Ishikawa (cell line): Measurements from ENCODE around the gene SPAAR.

Source experiments
- CEBPB ChIP-seq: IDR thresholded peaks from 2 replicates; pipeline ENCODE4 v1.6.1; 2012
- CREB1 ChIP-seq: IDR thresholded peaks from 2 replicates; pipeline ENCODE4 v1.6.1; 2012; ENCODE audit warnings: low read depth
- EGR1 ChIP-seq: IDR thresholded peaks from 2 replicates; pipeline ENCODE4 v1.6.1; 2012
- EP300 ChIP-seq: IDR thresholded peaks from 2 replicates; pipeline ENCODE4 v1.6.1; 2012; ENCODE audit warnings: borderline replicate concordance
- FOXM1 ChIP-seq: IDR thresholded peaks from 2 replicates; pipeline ENCODE4 v1.6.1; 2012; ENCODE audit warnings: low read depth, borderline replicate concordance
- MAX ChIP-seq: IDR thresholded peaks from 2 replicates; pipeline ENCODE4 v1.6.1; 2012
- NFIC ChIP-seq: IDR thresholded peaks from 2 replicates; pipeline ENCODE4 v1.6.1; 2012
- RAD21 ChIP-seq: IDR thresholded peaks from 2 replicates; pipeline ENCODE4 v1.6.1; 2012; ENCODE audit warnings: low read depth
- REST ChIP-seq: IDR thresholded peaks from 2 replicates; pipeline ENCODE4 v1.6.1; 2012; ENCODE audit warnings: low read depth, mild to moderate bottlenecking
- TAF1 ChIP-seq: IDR thresholded peaks from 2 replicates; pipeline ENCODE4 v1.6.1; 2012; ENCODE audit warnings: low read depth, mild to moderate bottlenecking
- TCF12 ChIP-seq: IDR thresholded peaks from 2 replicates; pipeline ENCODE4 v1.6.1; 2012; ENCODE audit warnings: low read depth
- TEAD4 ChIP-seq: IDR thresholded peaks from 2 replicates; pipeline ENCODE4 v1.6.1; 2012
- USF1 ChIP-seq: IDR thresholded peaks from 2 replicates; pipeline ENCODE4 v1.6.1; 2012
- YY1 ChIP-seq: IDR thresholded peaks from 2 replicates; pipeline ENCODE4 v1.6.1; 2012; ENCODE audit warnings: low read depth
- ZBTB7A ChIP-seq: IDR thresholded peaks from 2 replicates; pipeline ENCODE4 v1.6.1; 2012; ENCODE audit warnings: low read depth

The SPAAR gene

GRCh38 chr9:35909274-35909673, at the start of gene SPAAR:
Gene SPAAR (plus strand): TSS chr9:35909490. CDS start chr9:35910464, 974 bp downstream.
- no peak for TF ChIP-seq NFIC
- TF ChIP-seq CEBPB: no peak
- TF ChIP-seq REST: no peak
- no peak for TF ChIP-seq EP300

- TF ChIP-seq MAX: no peak
- no peak for TF ChIP-seq RAD21
- TF ChIP-seq REST: no peak
- no peak for TF ChIP-seq TCF12
- no peak for TF ChIP-seq NFIC
- TF ChIP-seq EP300: no peak
- no peak for TF ChIP-seq CEBPB
- TF ChIP-seq EGR1: no peak
- no peak for TF ChIP-seq TAF1
- TF ChIP-seq CREB1: no peak
- TF ChIP-seq FOXM1: no peak
- TF ChIP-seq USF1: no peak
- TF ChIP-seq YY1: no peak
- TF ChIP-seq ZBTB7A: no peak
- TF ChIP-seq TEAD4: no peak
Measured at GRCh38 chr9:35859990-35860339, 49.3 kb upstream of the SPAAR start.

- TF ChIP-seq TEAD4: no peak
- no peak for TF ChIP-seq NFIC
- TF ChIP-seq CEBPB: no peak
- TF ChIP-seq FOXM1: no peak
- no peak for TF ChIP-seq TCF12
- no peak for TF ChIP-seq EGR1
- TF ChIP-seq MAX: no peak
- TF ChIP-seq CREB1: no peak
- TF ChIP-seq USF1: no peak
- no peak for TF ChIP-seq TAF1
- TF ChIP-seq EP300: no peak
- TF ChIP-seq YY1: no peak
Measured at GRCh38 chr9:35861161-35861897, 48.0 kb upstream of the SPAAR start.

- no peak for TF ChIP-seq MAX
- no peak for TF ChIP-seq TEAD4
Measured at GRCh38 chr9:35862328-35862727, 47.0 kb upstream of the SPAAR start.

GRCh38 chr9:35863583-35863982, 45.7 kb upstream of the SPAAR start:
- TF ChIP-seq TEAD4: no peak
- no peak for TF ChIP-seq ZBTB7A
- no peak for TF ChIP-seq CEBPB
- TF ChIP-seq EP300: no peak
- no peak for TF ChIP-seq TAF1
- TF ChIP-seq MAX: no peak
- TF ChIP-seq NFIC: no peak
- no peak for TF ChIP-seq REST
- TF ChIP-seq EGR1: no peak
- no peak for TF ChIP-seq CREB1
- TF ChIP-seq YY1: no peak
- TF ChIP-seq USF1: no peak
- no peak for TF ChIP-seq TCF12
- no peak for TF ChIP-seq FOXM1
- no peak for TF ChIP-seq RAD21
